Thoracic aorta (tissue), 2 donors: Measurements from ENCODE around the gene PARD3B. TPM values are rescaled to one million over a fixed set of nuclear protein-coding genes. Genes with fewer than 3 reads are reported as not detected.

Source experiments
- ATAC-seq: fragments of 150-250 bp; one replicate; pipeline ENCODE4 v1.8.0; 2017; ENCODE audit warnings: low read depth; ENCODE audit not compliant: insufficient number of reproducible peaks, low FRiP score
- DNase-seq: peaks from one replicate; pipeline ENCODE4 v3.0.0-alpha.2; 2020; ENCODE audit warnings: low spot score
- H3K27ac ChIP-seq, 2 donors: fragments of 200-600 bp; sonication (generic); 1 replicate in 1 of 2; 2 replicates in 1 of 2; pipeline ENCODE4 v1.5.1; 2016; ENCODE audit warnings: mild to moderate bottlenecking in 2 of 2, moderate library complexity in 2 of 2
- H3K27me3 ChIP-seq: fragments of 200-600 bp; sonication (generic); replicated peaks from 2 replicates; pipeline ENCODE4 v1.6.0; 2016; ENCODE audit warnings: mild to moderate bottlenecking; ENCODE audit not compliant: insufficient read depth
- H3K36me3 ChIP-seq: fragments of 200-600 bp; sonication (generic); one replicate; pipeline ENCODE4 v1.5.1; 2016
- H3K4me1 ChIP-seq, 2 donors: fragments of 200-600 bp; sonication (generic); 1 replicate in 1 of 2; 2 replicates in 1 of 2; pipeline versions ENCODE4 v1.5.1 to v1.6.0; 2016; ENCODE audit warnings: low read depth in 2 of 2, mild to moderate bottlenecking in 1 of 2; ENCODE audit not compliant: control insufficient read depth in 1 of 2
- H3K4me3 ChIP-seq: fragments of 200-600 bp; sonication (generic); 2 replicates; pipeline ENCODE4 v1.5.1; 2016; ENCODE audit warnings: mild to moderate bottlenecking
- H3K9me3 ChIP-seq: fragments of 200-600 bp; sonication (generic); 2 replicates; pipeline ENCODE4 v1.5.1; 2016
- CTCF ChIP-seq: fragments of 200-600 bp; sonication (generic); IDR thresholded peaks from one replicate; pipeline ENCODE4 v1.5.1; 2019; ENCODE audit warnings: antibody characterized with exemption
- total RNA-seq, 2 donors: library from RNA; depleted of rRNA; stranded (reverse); fragments of >200 nt; gene quantifications; one replicate each; pipeline versions ENCODE4 v1.1.0 to v1.2.3, GENCODE V29; 2016

The PARD3B gene
- total RNA-seq, 2 donors from 2014 or later, result 25.7 to 34.5 TPM

DNA sequence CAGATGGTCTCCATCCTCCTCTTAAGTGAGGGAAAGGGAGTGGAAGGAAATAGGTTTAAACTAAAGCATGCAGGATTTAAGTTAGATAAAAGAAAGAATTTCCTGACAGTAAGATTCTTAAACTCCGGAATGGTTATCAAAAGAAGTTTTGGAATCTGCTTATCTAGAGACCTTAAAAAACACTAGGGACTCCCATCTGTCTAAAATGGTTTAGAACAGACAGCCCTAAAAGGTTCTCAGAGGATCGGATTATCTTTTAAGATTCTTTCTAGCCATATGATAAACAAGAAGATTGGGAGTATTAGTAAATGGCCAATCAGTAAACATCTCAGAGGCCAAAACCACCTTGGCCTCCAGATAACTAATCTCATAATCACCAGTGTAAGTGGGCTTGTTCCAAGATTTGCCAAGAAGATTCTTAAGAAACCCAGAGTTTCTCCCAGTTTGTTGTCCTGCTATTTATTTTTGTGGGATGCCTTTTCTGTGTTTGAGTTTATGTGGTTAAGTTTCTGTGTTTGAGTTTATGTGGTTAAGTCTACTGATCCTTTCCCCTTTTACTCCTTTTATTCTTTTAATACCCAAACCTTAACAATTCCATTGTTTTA lies 822.2 kb downstream of the PARD3B start:
- no peaks in the 10 kb centered on the region for H3K9me3 ChIP-seq
- DNase-seq, result no peak
- H3K27ac ChIP-seq, result no peak overlapping the region

GRCh38 chr2:205369813-205370212 lies 824.5 kb downstream of the PARD3B start:
- H3K36me3 ChIP-seq, result no peaks in the 10 kb centered on the region
- no peak overlapping the region for H3K4me3 ChIP-seq
- no peaks in the 10 kb centered on the region for H3K9me3 ChIP-seq
- H3K4me1 ChIP-seq, result no peaks in the 10 kb centered on the region
- no peak overlapping the region for H3K27ac ChIP-seq
- ATAC-seq, result no peak
- no peak for TF ChIP-seq CTCF
- no peaks in the 10 kb centered on the region for H3K27me3 ChIP-seq
- no peak for DNase-seq

More for the DNA sequence above, 822.2 kb downstream of the PARD3B start:
- Histone ChIP-seq H3K4me3 (no peak overlapping the region), H3K4me1 (no peaks in the 10 kb centered on the region), H3K36me3 (no peaks in the 10 kb centered on the region), H3K27me3 (no peaks in the 10 kb centered on the region)
- ATAC-seq, result no peak
- no peak for TF ChIP-seq CTCF

DNA sequence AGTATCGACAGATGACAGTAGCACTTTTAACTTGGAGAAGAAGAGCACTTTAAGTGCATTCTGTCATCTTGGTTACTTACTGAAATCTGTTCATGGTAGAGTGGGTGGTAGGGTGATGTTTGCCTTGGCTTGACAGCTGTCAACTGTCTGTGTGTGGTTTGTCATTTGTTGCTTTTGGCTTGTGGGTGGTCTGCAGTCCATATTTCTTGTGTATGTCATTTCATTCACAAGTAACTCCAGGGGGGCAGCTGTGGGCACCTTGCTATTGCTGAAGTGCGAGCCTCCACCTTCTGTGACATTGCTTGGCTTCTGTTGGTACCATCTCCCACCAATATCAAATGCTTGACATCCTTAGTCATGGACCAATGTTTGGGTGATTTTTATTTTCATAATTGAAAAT lies 825.5 kb downstream of the PARD3B start:
- Histone ChIP-seq H3K4me3 (no peak overlapping the region), H3K9me3 (no peaks in the 10 kb centered on the region), H3K4me1 (no peaks in the 10 kb centered on the region), H3K36me3 (no peaks in the 10 kb centered on the region), H3K27me3 (no peaks in the 10 kb centered on the region), H3K27ac (no peak overlapping the region)
- no peak for TF ChIP-seq CTCF
- DNase-seq, result no peak
- no peak for ATAC-seq

DNA sequence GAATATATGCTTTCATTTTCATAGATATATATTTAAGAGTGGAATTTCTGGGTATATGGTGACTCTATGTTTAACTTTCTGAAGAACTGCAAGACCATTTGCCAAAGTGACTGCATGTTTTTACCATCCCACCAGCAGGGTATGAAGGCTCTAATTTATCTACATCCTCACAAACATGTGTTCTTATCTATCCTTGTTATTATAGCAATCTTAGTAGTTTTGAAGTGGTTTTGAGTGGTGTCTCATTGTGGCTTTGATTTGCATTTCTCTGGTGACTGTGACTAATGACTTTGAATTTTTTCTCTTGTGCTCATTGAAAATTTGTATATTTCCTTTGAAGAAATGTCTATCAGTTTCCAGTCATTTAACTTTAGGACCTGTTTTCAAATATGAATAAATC lies 826.9 kb downstream of the PARD3B start:
- H3K4me3 ChIP-seq, result no peak overlapping the region
- DNase-seq (no peak), ATAC-seq (no peak)
- H3K36me3 ChIP-seq, result no peaks in the 10 kb centered on the region
- H3K27ac ChIP-seq, result no peak overlapping the region
- no peaks in the 10 kb centered on the region for H3K4me1 ChIP-seq
- no peak for TF ChIP-seq CTCF
- no peaks in the 10 kb centered on the region for H3K27me3 ChIP-seq
- H3K9me3 ChIP-seq, result no peaks in the 10 kb centered on the region

DNA sequence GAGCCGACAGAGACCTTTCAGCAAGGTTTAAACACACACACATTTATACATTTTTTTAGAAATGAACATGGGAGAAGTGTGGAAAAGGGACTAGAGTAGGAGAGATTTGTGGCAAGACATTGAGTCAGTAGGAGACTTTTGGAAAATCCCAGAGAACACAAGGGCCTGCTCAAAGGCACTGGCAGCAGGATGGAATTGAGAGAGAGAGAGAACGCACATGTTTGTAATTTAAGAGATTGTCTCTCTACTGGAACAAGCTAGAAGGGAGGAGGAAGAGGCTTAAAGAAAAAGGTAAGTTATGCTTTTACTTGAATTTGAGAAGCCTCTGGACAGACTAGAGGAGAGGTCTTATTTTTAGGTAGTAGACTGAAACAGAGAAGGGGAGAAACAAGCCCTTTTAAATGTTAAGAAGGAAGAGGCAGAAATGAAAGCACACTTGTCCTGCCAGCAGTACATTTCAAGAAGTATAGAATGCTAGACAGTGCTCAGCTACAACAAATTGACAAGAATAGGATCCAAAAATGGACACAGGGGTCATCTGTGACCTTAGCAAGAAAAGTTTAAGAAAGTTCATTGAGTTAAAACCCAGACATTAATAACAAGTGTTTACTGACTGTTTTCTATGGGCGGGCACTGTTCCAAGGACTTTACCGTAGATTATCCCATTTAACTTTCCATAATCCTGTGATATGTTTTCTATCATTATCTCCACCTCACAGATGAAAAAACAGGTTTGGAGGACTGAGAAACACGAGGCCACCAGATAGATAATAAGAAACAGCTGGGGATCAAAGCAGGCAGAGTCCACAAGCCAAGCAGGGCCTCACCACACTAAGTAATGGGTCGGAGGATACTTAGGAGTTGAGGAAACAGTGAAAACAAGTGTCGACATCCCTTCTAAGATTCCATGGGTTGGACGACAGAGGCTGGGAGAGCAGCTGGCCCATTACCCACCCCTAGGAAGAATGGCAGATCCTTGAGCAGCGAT lies 830.5 kb downstream of the PARD3B start:
- Histone ChIP-seq H3K9me3 (no peaks in the 10 kb centered on the region), H3K4me1 (no peaks in the 10 kb centered on the region), H3K27me3 (no peaks in the 10 kb centered on the region), H3K4me3 (no peak overlapping the region), H3K27ac (no peak overlapping the region), H3K36me3 (no peaks in the 10 kb centered on the region)
- DNase-seq (no peak), ATAC-seq (no peak)
- TF ChIP-seq CTCF, result no peak
